Raji (cell line): ENCODE results near the gene RAB30.

Source experiments
- POLR2A ChIP-seq: IDR thresholded peaks from 2 replicates; pipeline ENCODE4 v1.6.1; 2011; ENCODE audit warnings: low read depth, low read length, control low read depth; ENCODE audit not compliant: insufficient read depth

Gene RAB30

DNA sequence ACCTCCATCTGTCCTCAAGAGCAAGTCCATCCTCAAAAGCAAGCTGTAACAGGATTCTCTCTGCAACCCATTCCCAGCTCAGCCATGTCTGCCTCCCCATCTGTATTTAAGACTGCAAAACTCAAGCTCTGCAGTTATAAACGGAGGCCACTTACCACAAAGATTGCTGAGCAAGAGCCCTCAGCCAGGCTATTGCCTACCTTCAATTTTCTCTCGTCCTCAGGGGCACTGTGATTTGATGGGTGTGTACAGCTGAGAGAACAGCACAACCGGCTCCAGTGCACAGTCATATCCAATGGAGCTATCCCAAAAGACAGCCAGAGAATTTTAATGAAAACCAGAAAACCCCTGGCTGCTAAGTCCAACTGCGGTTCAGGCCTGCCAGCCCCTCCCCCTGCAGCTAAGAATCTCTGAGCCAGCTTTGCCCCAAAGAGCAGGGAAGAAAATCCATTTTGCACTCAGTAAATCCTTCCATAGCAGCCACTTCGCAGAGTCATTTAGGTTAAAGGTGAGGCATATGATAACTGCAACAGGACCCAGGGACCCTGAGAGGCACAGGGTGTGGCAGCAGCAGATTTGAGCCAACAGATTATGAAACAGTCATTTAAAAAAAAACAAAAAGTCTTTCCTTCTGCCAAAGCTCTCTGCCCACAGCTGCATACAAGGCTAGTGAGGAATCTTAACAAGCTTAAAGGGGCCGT, 37.6 kb downstream of the RAB30 start:
- TF ChIP-seq POLR2A = no peak

DNA sequence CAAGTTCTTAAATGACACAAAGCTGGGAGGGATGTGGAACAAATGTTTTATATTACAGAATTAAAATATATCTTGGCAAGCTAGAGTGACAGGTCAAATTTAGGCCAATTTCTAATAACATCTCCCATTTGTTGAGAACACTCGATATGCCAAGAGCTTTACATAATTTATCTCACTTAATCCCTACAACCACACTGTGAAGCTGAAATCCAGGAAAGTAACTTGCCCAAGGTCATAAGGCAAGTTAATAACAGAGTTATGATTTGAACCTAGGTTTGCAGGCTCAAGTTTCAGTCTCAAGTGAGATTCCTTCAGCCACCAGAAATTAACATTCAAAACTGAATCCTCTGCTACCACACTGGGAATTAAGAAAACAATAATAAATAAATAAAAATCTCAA, 38.3 kb downstream of the RAB30 start:
- TF ChIP-seq POLR2A = no peak

DNA sequence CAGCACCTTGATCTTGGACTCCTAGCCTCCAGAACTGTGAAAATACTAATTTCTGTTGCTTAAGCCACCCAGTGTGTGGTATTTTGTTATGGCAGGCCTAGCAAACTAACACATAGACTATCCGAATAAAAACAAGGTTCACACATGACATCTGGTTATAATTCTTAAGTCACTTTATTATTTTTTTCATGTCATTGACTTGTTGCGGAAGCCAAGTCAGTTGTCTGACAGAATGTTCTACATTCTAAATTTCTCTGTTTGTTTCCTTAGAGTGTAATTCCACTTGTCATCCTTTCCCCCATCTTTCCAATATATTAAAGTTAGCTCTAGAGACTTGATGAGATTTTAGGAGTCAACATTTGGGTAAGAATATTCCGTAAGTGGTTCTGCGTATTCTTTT, 40.6 kb downstream of the RAB30 start:
- no peak for TF ChIP-seq POLR2A

DNA sequence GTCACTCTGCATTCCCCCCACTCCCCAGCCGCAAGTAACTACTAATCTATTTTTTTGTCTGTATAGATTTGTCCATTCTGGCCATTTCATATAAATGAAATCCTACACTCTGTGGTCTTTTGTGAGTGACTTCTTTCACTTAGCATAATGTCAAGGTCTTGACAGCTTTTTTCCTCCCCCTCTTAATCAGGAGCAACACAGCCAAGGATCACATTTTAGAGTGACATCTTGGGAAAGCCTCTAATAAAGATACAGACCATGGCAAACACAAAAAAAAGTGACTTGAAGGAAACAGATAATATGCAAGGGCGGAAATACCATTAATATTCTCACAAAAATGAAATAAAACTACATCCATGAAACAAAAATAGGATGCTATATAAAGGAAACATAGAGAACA, 43.9 kb downstream of the RAB30 start:
- TF ChIP-seq POLR2A = no peak

DNA sequence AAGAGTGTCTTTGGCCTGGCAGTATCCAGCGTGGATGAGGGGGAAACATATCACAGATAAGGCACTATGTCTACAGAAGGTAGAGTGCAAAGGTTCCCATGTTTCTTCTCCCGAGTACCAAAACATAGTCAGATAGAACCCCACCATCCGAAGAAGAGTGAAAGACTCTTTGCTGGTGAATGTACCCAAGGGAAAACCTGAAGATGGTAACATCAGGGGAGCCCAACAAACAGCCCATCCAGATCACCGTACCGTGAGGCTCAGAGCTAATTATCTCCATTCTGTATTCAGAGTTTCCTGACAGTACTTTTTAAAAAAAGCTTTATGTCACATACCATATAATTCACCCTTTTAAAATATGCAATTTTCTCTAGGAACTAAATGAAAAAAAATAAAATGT, 44.4 kb downstream of the RAB30 start:
- TF ChIP-seq POLR2A = no peak

DNA sequence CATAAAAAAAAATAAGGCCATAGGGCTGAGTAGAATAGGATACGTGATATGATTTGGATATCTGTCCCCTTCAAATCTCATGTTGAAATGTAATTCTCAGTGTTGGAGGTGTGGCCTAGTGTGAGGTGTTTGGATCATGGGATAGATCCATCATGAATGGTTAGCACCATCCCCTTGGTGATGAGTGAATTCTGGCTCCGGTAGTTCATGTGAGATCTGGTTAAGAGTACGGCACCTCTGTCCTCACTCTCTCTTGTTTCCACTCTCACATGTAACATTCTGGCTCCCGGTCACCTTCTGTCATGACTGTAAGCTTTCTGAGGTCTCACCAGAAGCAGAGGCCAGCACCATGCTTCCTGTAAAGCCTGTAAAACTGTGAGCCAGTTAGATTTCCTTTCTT, 45.5 kb downstream of the RAB30 start:
- TF ChIP-seq POLR2A = no peak

DNA sequence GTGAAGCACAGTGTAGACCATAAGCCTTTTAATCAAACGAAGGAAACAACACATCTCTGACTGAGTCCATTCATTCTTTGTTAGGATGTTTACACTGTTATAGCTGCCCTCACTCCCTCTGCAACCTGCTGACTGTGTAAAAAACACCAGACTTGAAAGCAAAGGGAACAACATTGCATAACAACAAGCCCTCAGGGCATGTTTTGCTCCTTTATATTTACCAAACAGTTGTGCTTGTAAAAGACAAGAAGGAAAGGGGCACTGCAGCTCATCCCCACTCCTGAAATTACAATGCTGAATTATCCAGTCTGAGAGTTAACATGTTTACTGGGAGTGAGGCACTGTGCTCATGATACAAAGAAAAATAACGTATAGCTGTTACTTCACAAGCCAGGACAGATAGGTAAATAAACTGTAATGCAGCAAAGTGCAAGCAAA, 46.4 kb downstream of the RAB30 start:
- no peak for TF ChIP-seq POLR2A

DNA sequence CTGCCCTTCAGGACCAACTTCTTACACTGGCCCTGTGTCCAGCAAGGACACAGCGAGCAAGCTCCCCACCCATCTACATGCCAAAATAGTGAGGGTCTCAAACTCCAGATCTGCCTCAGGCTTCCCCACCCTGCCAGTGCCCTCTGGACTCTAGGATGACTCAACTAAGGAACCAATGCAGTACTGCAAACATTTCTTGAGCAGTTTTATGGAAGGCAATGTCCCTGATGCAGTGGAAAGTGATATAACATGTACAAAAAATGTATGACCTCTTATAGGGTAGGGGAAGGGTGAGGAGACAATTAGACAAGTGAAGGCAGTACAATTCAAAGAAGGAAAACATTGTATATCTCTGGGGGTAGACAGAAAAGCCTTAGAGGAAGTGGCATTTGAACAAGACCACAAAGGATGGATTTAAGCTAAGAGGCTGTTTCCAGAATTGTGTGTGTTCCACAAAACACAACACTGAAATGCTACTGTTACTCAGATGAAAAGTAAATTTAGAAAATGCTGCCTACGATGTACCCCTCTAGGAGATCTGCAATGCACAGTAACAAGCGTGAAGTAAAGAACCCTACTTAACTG, 47.3 kb downstream of the RAB30 start:
- no peak for TF ChIP-seq POLR2A

DNA sequence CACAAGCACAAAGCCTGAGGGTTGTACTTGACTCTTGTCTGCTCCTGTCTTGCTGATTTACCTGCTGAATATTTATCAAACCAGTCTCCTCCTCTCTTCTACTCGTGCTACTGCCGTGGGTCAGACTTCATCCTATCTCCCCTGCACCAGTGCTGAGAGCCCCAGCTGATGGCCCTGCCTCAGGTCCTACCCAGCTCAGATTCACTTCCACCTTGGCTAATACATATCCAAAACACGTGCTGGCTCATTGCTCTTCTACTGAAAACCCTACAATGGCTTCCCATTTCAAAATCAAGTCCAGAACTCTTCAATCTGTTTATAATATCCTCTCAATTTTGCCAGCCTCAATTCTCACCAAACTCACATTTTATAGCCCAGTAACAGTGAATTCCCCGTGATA, 48.3 kb downstream of the RAB30 start:
- no peak for TF ChIP-seq POLR2A

DNA sequence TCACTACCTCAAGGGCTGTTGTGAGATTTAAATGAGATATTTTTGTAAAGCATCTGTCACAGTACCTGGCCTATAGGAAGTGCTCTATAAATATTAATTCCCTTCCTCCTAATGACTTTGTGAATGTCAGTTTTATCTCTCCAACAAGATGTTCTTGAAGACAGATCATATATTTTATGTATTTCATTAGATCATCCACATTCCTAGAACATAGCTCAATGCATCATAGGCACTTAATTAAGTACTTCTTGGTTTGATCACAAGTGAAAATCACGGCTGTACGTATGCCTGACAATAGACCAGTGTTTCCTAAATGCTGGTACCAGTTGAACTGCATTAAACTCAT, 49.9 kb downstream of the RAB30 start:
- no peak for TF ChIP-seq POLR2A

DNA sequence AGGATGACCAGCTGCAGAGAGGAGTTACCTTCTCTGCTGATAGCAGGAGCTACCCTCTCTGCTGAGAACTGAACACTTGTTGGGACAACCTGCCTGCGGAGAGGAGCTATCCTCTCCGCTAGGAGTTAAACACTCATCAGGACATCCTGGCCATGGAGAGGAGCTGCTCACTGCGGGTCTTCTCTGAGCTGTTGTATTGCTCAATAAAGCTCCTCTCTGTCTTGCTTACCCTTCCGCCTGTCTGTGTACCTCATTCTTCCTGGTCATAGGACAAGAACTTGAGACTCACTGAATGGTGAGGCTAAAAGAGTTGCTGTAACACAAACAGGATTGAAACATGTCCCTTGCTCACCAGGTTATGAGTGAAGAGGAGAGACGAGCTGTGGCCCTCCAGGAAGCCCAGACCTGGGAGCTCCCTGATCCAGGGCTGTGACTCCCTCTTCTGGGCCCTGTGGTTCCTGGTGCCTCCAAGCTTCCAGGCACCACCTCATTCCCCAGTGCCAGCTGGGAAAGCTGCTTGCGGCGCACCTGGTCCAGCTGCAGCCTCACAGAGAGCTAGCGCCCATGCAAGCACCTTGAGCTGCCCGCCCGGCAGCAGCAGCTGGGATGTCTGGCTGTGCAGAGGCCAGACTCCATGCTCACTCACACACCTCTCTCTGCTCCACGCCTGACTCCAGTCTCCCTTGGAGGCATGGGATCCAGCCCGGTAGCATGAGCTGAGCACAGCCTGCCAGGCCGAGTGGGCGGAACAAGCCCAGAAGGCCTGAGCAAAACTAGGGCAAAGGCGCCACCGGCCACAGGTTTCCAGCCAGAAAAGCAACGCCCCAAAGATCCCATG, 50.5 kb downstream of the RAB30 start:
- TF ChIP-seq POLR2A = no peak

DNA sequence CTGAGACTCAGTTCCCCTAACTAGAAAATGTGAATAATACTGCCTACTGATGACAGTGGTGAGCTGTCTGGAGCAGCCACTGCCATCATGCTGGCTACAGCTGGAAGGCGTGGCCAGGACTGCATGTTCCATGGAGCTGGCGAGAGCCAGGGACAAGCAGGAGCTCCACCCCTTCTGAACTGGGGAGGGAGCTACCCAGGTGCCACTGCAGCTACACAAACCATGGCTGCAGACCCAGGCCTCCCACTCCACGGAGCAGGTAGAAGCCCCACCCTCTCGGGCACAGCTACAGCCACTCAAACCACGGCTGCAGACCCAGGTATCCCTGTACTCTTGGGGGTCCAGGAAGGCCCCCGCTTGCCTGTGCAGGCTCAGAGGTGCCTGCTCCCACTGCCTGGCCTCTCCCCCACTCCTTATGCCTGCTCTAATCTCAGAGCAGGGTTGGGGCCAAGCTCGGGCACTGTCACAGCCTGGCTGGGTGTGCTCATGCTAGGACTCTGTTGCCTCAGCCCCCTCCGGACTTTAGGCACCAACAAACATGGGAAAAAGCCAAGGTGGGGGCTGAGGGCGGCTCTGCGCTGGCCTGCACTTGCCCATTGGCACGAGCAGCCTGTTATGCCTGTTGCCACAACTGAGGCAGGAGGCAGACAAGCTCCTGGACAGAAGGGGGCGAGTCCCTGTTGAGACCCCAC, 51.7 kb downstream of the RAB30 start:
- TF ChIP-seq POLR2A = no peak

DNA sequence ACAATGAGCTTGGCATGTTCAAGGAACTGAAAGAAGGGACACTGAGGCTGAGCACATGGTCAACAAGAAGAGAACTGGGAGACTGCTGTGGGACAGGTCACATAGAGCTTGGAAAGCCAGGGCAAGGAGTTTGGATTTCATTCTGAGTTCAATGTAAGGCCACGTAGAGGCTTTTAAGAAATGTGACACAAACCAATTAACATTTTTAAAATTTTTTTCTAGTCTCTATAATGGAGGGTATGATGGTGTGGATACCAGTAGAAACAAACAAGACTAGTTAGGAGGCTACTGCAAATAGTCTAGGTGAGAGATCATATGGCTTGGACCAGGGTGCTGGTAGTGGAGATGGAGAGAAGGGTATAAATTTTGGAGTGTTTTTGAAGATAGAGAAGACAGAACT, 56.7 kb downstream of the RAB30 start:
- TF ChIP-seq POLR2A = no peak

DNA sequence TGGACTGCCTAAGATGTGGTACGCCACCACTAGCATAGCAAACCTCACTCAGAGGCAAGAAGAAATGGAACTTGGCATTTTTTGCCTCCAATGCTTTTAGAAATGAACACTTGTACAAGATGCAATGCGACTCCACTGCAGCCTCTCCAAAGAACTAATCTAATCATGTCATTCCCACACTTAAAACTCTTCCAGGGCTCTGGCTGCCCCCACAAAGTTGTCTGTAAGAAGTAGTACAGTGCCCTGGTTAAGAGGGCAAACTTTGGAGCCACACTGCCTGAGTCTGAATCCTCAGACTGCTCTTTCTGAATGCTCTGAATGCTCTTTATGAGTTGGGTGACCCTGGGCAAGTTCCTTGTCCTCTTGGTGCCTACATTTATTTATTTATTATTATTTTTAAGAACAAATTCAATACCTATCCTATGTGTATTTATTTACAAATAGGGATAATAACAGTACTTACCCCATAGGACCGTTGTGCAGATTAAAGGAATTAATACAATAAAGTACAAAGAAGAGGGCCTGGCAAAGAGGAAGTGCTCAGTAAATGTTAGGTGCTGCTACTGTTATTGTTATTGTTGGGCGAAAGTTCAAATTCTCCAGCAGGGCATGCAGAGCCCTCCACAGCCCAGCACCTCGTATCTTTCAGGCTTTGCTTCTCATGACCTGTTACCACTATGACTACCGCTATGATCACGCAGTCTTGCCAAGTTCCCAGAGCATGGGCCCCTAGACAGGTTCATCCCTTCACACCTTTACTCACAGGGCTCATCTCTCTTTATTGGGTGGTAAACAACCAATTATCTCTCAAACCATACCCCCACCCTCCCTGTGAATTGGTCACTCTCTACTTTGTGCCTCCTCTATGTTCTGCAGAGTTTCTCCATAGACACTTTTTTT, 59.3 kb downstream of the RAB30 start:
- no peak for TF ChIP-seq POLR2A
